Kidney epithelial cell (primary cell): ENCODE results near the gene TMEM145. TPM values are rescaled to one million over a fixed set of nuclear protein-coding genes. Genes with fewer than 3 reads are reported as not detected.

Experiments
- DNase-seq: peaks from one replicate; pipeline ENCODE4 v3.0.0-alpha.2; 2010; ENCODE audit warnings: low read depth
- H3K27me3 ChIP-seq: 2 replicates; pipeline ENCODE4 v1.6.0; 2011; ENCODE audit warnings: low read length; ENCODE audit not compliant: control insufficient read depth, insufficient read depth
- H3K36me3 ChIP-seq: 2 replicates; pipeline ENCODE4 v1.5.1; 2011; ENCODE audit warnings: low read length; ENCODE audit not compliant: control insufficient read depth, insufficient read depth
- H3K4me3 ChIP-seq: 2 replicates; pipeline ENCODE4 v1.5.1; 2011; ENCODE audit warnings: low read depth, mild to moderate bottlenecking, control low read depth, low read length
- total RNA-seq: library from RNA; depleted of rRNA; stranded (reverse); fragments of >200 nt; gene quantifications from 2 replicates; pipeline ENCODE4 v1.2.3, GENCODE V29; 2015
- TF ChIP-seq, protein P1 (sequence below): IDR thresholded peaks from 2 replicates; pipeline ENCODE4 v1.5.1; 2011; ENCODE audit warnings: mild to moderate bottlenecking, moderate library complexity, low read length, control low read depth, inconsistent platforms; ENCODE audit not compliant: insufficient read depth, poor library complexity, severe bottlenecking

Gene TMEM145
- total RNA-seq, 1 donor from 2014 or later: 0.54 TPM

DNA sequence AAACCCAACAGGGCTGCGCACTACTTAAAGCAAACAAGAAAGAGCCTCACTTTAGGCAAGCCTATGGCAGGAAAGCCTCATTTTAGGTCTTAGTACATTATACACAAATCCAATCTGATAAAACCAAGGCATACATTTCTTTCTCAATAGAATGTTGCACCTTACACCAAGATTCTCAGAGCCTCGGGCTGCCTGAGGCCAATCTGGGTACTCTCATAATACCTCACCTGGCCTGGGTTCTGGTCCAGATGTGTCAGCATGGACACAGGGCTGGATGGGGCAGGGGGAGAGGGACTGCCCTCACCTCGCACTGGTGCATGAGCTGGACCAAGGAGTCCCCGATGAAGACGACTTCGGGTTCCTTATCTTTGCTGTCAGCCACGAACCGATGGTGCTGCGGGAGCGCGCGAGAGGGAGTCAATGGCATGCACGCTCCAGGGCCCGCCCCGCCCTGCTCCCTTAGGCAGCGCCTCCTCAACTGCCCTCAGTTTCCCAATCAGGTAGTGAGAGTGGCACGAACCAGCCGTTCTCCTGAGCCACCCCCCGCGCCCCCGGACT is 11.4 kb upstream of the TMEM145 start, which contains the start of gene PRR19:
TSS of gene PRR19 (plus strand) at position 487 of the 558 bp plus-strand sequence. CDS start 7,453 bp downstream, outside the sequence.
- no peaks in the 10 kb centered on the region for H3K36me3 ChIP-seq
- no peak for DNase-seq
- H3K27me3 ChIP-seq: no peaks in the 10 kb centered on the region
- peak within 1 kb of the TSS; percentile 63 for H3K4me3 ChIP-seq
- TF ChIP-seq, protein P1, sequence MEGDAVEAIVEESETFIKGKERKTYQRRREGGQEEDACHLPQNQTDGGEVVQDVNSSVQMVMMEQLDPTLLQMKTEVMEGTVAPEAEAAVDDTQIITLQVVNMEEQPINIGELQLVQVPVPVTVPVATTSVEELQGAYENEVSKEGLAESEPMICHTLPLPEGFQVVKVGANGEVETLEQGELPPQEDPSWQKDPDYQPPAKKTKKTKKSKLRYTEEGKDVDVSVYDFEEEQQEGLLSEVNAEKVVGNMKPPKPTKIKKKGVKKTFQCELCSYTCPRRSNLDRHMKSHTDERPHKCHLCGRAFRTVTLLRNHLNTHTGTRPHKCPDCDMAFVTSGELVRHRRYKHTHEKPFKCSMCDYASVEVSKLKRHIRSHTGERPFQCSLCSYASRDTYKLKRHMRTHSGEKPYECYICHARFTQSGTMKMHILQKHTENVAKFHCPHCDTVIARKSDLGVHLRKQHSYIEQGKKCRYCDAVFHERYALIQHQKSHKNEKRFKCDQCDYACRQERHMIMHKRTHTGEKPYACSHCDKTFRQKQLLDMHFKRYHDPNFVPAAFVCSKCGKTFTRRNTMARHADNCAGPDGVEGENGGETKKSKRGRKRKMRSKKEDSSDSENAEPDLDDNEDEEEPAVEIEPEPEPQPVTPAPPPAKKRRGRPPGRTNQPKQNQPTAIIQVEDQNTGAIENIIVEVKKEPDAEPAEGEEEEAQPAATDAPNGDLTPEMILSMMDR: no peak

GRCh38 chr19:42303101-42303464 is 10.0 kb upstream of the TMEM145 start:
- Histone ChIP-seq H3K4me3 (no peak overlapping the region), H3K27me3 (no peaks in the 10 kb centered on the region), H3K36me3 (no peaks in the 10 kb centered on the region)
- TF ChIP-seq, protein P1: no peak
- DNase-seq: no peak

- TF ChIP-seq, protein P1: no peak
- no peaks in the 10 kb centered on the region for H3K36me3 ChIP-seq
- no peak overlapping the region for H3K4me3 ChIP-seq
- DNase-seq: no peak
- H3K27me3 ChIP-seq: no peaks in the 10 kb centered on the region
These were observed 9.2 kb upstream of the TMEM145 start for GRCh38 chr19:42303876-42304275.

GRCh38 chr19:42306646-42307045 is 6.5 kb upstream of the TMEM145 start:
- TF ChIP-seq, protein P1: no peak
- H3K4me3 ChIP-seq: no peak overlapping the region
- DNase-seq: no peak
- H3K27me3 ChIP-seq: peaks cover 2% of the 10 kb centered on the region
- H3K36me3 ChIP-seq: no peaks in the 10 kb centered on the region

DNA sequence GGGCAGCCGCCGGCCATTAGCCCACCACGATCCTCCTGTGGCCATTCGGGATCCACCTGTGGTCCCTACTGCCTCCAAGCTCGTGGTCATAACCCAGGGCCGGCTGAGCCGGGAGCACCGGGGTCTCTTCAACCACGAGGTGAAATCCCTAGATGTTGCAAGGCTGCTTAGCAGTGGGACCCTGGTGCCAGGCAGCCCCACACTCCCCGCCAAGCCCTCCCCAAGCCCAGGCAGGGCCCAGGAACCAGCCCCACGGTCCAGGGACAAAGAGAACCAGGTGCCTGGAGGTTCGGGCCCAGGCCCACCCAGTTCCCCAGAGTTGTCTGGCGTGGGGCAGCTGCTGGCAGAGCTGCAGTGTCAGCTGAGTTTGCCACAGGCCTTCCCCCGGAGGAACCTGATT is 3.4 kb upstream of the TMEM145 start:
- H3K27me3 ChIP-seq: peaks cover 22% of the 10 kb centered on the region
- H3K4me3 ChIP-seq: no peak overlapping the region
- no peaks in the 10 kb centered on the region for H3K36me3 ChIP-seq
- no peak for DNase-seq
- TF ChIP-seq, protein P1: no peak

GRCh38 chr19:42311657-42312056 is 1.5 kb upstream of the TMEM145 start:
- no peaks in the 10 kb centered on the region for H3K36me3 ChIP-seq
- H3K27me3 ChIP-seq: peaks cover 27% of the 10 kb centered on the region
- TF ChIP-seq, protein P1: peak; percentile 11
- DNase-seq: no peak
- no peak overlapping the region for H3K4me3 ChIP-seq
